ENCODE data around the gene ERCC4.

DNA sequence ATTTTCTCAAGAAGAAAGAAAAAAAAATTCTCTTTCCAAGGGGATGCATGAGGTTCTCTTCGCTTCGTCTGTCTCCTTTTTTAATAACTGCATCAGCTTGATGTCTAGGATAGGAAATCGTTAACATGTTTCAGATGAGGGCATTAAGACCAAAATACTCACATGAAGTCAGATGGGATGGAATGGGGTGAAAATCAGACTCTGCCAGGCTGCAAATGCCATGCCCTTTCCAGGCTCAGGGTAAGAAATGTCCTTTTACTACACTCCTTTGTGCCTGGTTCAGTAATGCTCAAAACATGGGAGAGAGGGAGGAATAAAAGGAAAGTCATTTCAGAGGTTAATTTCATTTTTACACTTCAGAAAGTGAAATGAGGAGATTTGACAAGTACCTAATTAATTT lies 21.7 kb upstream of the ERCC4 start:
- TF ChIP-seq, protein P1, sequence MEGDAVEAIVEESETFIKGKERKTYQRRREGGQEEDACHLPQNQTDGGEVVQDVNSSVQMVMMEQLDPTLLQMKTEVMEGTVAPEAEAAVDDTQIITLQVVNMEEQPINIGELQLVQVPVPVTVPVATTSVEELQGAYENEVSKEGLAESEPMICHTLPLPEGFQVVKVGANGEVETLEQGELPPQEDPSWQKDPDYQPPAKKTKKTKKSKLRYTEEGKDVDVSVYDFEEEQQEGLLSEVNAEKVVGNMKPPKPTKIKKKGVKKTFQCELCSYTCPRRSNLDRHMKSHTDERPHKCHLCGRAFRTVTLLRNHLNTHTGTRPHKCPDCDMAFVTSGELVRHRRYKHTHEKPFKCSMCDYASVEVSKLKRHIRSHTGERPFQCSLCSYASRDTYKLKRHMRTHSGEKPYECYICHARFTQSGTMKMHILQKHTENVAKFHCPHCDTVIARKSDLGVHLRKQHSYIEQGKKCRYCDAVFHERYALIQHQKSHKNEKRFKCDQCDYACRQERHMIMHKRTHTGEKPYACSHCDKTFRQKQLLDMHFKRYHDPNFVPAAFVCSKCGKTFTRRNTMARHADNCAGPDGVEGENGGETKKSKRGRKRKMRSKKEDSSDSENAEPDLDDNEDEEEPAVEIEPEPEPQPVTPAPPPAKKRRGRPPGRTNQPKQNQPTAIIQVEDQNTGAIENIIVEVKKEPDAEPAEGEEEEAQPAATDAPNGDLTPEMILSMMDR (IDR thresholded peaks at IDR 0.05; ENCODE audit: low read depth, low read length): no peak
- TF ChIP-seq EZH2phosphoT487 (IDR thresholded peaks at IDR 0.05; ENCODE audit: low read depth): no peak

All from OCI-LY3 (cell line).